ENCODE data around the gene RAD1. TPM values are rescaled to one million over a fixed set of nuclear protein-coding genes. Genes with fewer than 3 reads are reported as not detected.

RAD1 gene
- total RNA-seq, result 10 to 100 TPM; 22.8 to 66.9 (median 30.2) TPM

- peak in 3 of 4 experiments; percentile 5 to 46 (median 26) for TF ChIP-seq CTCF (IDR thresholded peaks at IDR 0.05)
- TF ChIP-seq POLR2AphosphoS5 (IDR thresholded peaks at IDR 0.05), result peak; percentile 93
- no peak for TF ChIP-seq EP300 (IDR thresholded peaks at IDR 0.05)
- TF ChIP-seq POLR2A (IDR thresholded peaks at IDR 0.05), result peak; percentile 52 to 65
- H3K9me3 ChIP-seq, result no peaks in the 10 kb centered on the region
- ATAC-seq, result peak; percentile 99
- H3K27me3 ChIP-seq, result no peaks in the 10 kb centered on the region
- 0 to 1% methylated on average over 9 to 22 of the region's 67 CpGs for WGBS, 2 donors (ENCODE audit: low coverage in 1 of 2)
- peak within 1 kb of the TSS; percentile 67 to 93 (median 90) for H3K27ac ChIP-seq
- peaks cover 11 to 51% (median 18%) of the 10 kb centered on the region in 3 donors for H3K4me1 ChIP-seq
- peak within 1 kb of the TSS; percentile 80 to 92 for H3K4me3 ChIP-seq
- H3K36me3 ChIP-seq, result peaks cover 0 to 40% of the 10 kb centered on the region in 2 donors
Observed at GRCh38 chr5:34915139-34915855, at the start of gene RAD1, which contains the start of gene BRIX1. Gene RAD1, minus strand, starts transcription at chr5:34915504. Its CDS starts 612 bp downstream, at chr5:34914892. Gene BRIX1, plus strand, starts transcription at chr5:34915711. Its CDS starts 28 bp downstream, at chr5:34915739.

- no peak overlapping the region for H3K27ac ChIP-seq
- H3K27me3 ChIP-seq, result no peaks in the 10 kb centered on the region
- TF ChIP-seq EP300 (IDR thresholded peaks at IDR 0.05), result no peak
- no peak for TF ChIP-seq POLR2A (IDR thresholded peaks at IDR 0.05)
- TF ChIP-seq CTCF (IDR thresholded peaks at IDR 0.05), result no peak
- no peak for TF ChIP-seq POLR2AphosphoS5 (IDR thresholded peaks at IDR 0.05)
- WGBS, 2 donors (ENCODE audit: low coverage in 1 of 2), result 89 to 100% methylated on average over 1 of the region's 1 CpG
- H3K4me3 ChIP-seq, result no peak overlapping the region
- no peaks in the 10 kb centered on the region for H3K4me1 ChIP-seq
- no peak for ATAC-seq
- peaks cover 0 to 17% of the 10 kb centered on the region in 2 donors for H3K36me3 ChIP-seq
- no peaks in the 10 kb centered on the region for H3K9me3 ChIP-seq
Observed at GRCh38 chr5:34959323-34959722, 44.0 kb upstream of the RAD1 start.

GRCh38 chr5:34957857-34958690, 42.8 kb upstream of the RAD1 start:
- H3K27ac ChIP-seq, result no peak overlapping the region
- H3K4me1 ChIP-seq, result no peaks in the 10 kb centered on the region
- no peaks in the 10 kb centered on the region for H3K9me3 ChIP-seq
- TF ChIP-seq POLR2A (IDR thresholded peaks at IDR 0.05) (no peak), CTCF (IDR thresholded peaks at IDR 0.05) (peak in 2 of 4 experiments; percentile 26 to 43)
- no peak overlapping the region for H3K4me3 ChIP-seq
- 31 to 39% methylated on average over 3 to 5 of the region's 5 CpGs for WGBS, 2 donors (ENCODE audit: low coverage in 1 of 2)
- no peaks in the 10 kb centered on the region for H3K27me3 ChIP-seq
- no peak for ATAC-seq
- H3K36me3 ChIP-seq, result peaks cover 0 to 30% of the 10 kb centered on the region in 2 donors

- TF ChIP-seq CTCF (IDR thresholded peaks at IDR 0.05), result no peak
- Histone ChIP-seq H3K36me3 (peaks cover 0 to 37% of the 10 kb centered on the region in 2 donors), H3K4me3 (no peak overlapping the region), H3K4me1 (no peaks in the 10 kb centered on the region), H3K27ac (no peak overlapping the region), H3K27me3 (no peaks in the 10 kb centered on the region), H3K9me3 (no peaks in the 10 kb centered on the region)
- 100% methylated on average over 1 of the region's 1 CpG for WGBS, 2 donors (ENCODE audit: low coverage in 1 of 2)
- ATAC-seq, result no peak
Observed at GRCh38 chr5:34957321-34957720, 42.0 kb upstream of the RAD1 start.
